NB4 (cell line): ENCODE results near the gene STXBP1.

Experiments
- CTCF ChIP-seq: IDR thresholded peaks from one replicate; pipeline ENCODE4 v1.5.1; 2012; ENCODE audit warnings: low read depth, low read length
- MAX ChIP-seq: IDR thresholded peaks from 2 replicates; pipeline ENCODE4 v1.6.1; 2011; ENCODE audit warnings: low read depth, low read length
- MYC ChIP-seq: IDR thresholded peaks from 2 replicates; pipeline ENCODE4 v1.6.1; 2011; ENCODE audit warnings: low read depth, low read length
- POLR2A ChIP-seq: IDR thresholded peaks from 2 replicates; pipeline ENCODE4 v1.6.1; 2011; ENCODE audit warnings: mild to moderate bottlenecking; ENCODE audit not compliant: insufficient read length; ENCODE audit errors: extremely low read depth

DNA sequence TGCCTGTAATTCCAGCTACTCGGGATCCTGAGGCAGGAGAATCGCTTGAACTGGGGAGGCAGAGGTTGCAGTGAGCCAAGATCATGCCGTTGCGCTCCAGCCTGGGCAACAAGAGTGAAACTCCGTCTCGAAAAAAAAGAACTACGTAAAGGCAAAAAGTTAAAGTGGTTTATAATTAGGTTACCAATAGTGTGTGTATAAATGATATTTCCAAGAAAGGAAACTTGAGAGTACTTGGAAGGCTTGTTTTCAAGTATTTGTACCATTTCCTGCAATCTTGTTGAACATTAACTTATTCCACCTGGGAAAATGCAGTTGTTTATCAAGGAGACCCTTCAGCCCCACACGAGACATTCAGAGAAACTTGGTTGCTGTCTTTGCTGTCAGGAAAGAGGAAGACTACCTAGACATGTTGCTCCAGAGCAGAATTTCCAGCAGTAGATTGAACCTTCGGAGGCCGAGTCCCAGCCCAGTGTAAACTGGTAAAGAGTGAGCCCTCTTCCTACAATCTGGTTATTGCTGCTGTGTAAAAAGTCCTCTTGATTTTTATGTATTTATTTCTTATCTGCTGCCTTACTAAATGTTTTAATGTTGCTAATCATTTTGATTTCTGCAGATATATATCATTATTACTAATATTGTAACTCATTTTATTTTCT, 30.1 kb downstream of the STXBP1 start:
- TF ChIP-seq POLR2A (no peak), CTCF (no peak), MAX (no peak), MYC (no peak)
